ENCODE data around the gene PFKL.

The PFKL gene

GRCh38 chr21:44344541-44345183 lies 44.8 kb downstream of the PFKL start:
- no peak overlapping the region for H3K9ac ChIP-seq (ENCODE audit: insufficient read length, low read depth)
- H3K9me3 ChIP-seq (ENCODE audit: insufficient read depth, low read length), result no peaks in the 10 kb centered on the region
- H3K27me3 ChIP-seq (ENCODE audit: insufficient read depth, insufficient read length), result peaks cover 28% of the 10 kb centered on the region
- H3K36me3 ChIP-seq (ENCODE audit: insufficient read depth, insufficient read length, low read length), result no peaks in the 10 kb centered on the region
- H3K4me1 ChIP-seq (ENCODE audit: insufficient read depth, insufficient read length), result peaks cover 21% of the 10 kb centered on the region
- H3K4me3 ChIP-seq (ENCODE audit: insufficient read length, low read depth), result no peak overlapping the region
- TF ChIP-seq YY1 (IDR thresholded peaks at IDR 0.05; ENCODE audit: insufficient read depth, insufficient read length) (no peak), ZNF274 (IDR thresholded peaks at IDR 0.05; ENCODE audit: low read depth, low read length) (no peak), SUZ12 (IDR thresholded peaks at IDR 0.05; ENCODE audit: extremely low read depth, insufficient read depth, insufficient read length) (no peak)
- DNase-seq (ENCODE audit: low read depth, low spot score), result no peak

DNA sequence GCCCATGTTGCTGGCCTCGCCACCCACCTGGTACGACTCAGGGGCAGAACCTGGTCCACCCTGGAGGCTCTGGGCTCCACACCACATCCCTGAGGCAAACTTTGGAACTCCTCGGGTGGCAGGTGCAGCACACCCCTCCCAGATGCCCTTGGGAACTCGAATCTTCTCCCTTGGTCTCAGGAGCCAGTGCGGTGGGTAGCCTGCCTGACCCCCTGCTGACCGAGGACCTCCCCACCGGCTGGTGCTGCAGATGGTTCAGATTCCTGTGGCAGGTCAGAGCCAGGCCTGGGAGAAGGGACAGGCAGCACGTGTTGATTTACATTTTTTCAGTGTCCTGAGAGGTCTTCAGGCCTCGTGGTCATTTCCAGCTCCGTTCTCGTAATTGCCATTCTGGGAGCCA lies 45.6 kb downstream of the PFKL start:
- H3K9me3 ChIP-seq (ENCODE audit: insufficient read depth, low read length), result no peaks in the 10 kb centered on the region
- DNase-seq (ENCODE audit: low read depth, low spot score), result no peak
- H3K27me3 ChIP-seq (ENCODE audit: insufficient read depth, insufficient read length), result peaks cover 34% of the 10 kb centered on the region
- H3K4me1 ChIP-seq (ENCODE audit: insufficient read depth, insufficient read length), result peaks cover 21% of the 10 kb centered on the region
- no peak overlapping the region for H3K4me3 ChIP-seq (ENCODE audit: insufficient read length, low read depth)
- TF ChIP-seq YY1 (IDR thresholded peaks at IDR 0.05; ENCODE audit: insufficient read depth, insufficient read length) (no peak), ZNF274 (IDR thresholded peaks at IDR 0.05; ENCODE audit: low read depth, low read length) (no peak), SUZ12 (IDR thresholded peaks at IDR 0.05; ENCODE audit: extremely low read depth, insufficient read depth, insufficient read length) (no peak)
- H3K36me3 ChIP-seq (ENCODE audit: insufficient read depth, insufficient read length, low read length), result no peaks in the 10 kb centered on the region
- no peak overlapping the region for H3K9ac ChIP-seq (ENCODE audit: insufficient read length, low read depth)

DNA sequence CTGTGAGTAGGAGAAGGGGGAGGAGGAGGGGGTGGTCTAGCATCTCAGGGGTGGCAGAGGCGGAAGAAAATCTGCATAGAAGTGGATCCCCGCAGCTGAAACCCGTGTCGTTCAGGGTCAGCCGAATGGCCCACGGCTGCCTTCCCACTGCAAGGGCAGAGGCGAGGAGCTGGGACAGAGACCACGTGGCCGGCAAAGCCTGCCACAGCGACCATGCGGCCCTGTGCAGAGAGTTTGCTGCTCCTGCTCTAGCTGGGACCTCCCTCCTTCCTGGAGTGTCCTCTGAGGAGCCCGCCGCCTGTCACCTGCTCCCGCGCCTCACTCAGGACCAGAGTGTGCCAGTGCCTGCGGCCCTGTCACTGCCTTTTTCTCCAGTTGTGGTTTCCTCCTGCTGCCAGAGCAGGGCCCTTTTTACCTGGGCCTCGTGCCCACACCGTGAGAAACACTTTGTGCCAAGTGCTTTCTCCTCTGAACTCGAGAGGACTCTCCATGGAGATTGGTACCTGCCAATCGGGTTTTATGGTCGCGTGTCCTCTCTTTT lies 48.1 kb downstream of the PFKL start:
- H3K27me3 ChIP-seq (ENCODE audit: insufficient read depth, insufficient read length), result peaks cover 58% of the 10 kb centered on the region
- no peaks in the 10 kb centered on the region for H3K9me3 ChIP-seq (ENCODE audit: insufficient read depth, low read length)
- TF ChIP-seq SUZ12 (IDR thresholded peaks at IDR 0.05; ENCODE audit: extremely low read depth, insufficient read depth, insufficient read length) (no peak), YY1 (IDR thresholded peaks at IDR 0.05; ENCODE audit: insufficient read depth, insufficient read length) (no peak), ZNF274 (IDR thresholded peaks at IDR 0.05; ENCODE audit: low read depth, low read length) (no peak)
- peak overlapping the region; percentile 58 for H3K9ac ChIP-seq (ENCODE audit: insufficient read length, low read depth)
- no peak for DNase-seq (ENCODE audit: low read depth, low spot score)
- peaks cover 19% of the 10 kb centered on the region for H3K4me1 ChIP-seq (ENCODE audit: insufficient read depth, insufficient read length)
- no peak overlapping the region for H3K4me3 ChIP-seq (ENCODE audit: insufficient read length, low read depth)
- H3K36me3 ChIP-seq (ENCODE audit: insufficient read depth, insufficient read length, low read length), result no peaks in the 10 kb centered on the region

- H3K9ac ChIP-seq (ENCODE audit: insufficient read length, low read depth), result no peak overlapping the region
- peaks cover 19% of the 10 kb centered on the region for H3K4me1 ChIP-seq (ENCODE audit: insufficient read depth, insufficient read length)
- TF ChIP-seq YY1 (IDR thresholded peaks at IDR 0.05; ENCODE audit: insufficient read depth, insufficient read length) (no peak), SUZ12 (IDR thresholded peaks at IDR 0.05; ENCODE audit: extremely low read depth, insufficient read depth, insufficient read length) (no peak), ZNF274 (IDR thresholded peaks at IDR 0.05; ENCODE audit: low read depth, low read length) (no peak)
- H3K9me3 ChIP-seq (ENCODE audit: insufficient read depth, low read length), result no peaks in the 10 kb centered on the region
- H3K4me3 ChIP-seq (ENCODE audit: insufficient read length, low read depth), result no peak overlapping the region
- peaks cover 66% of the 10 kb centered on the region for H3K27me3 ChIP-seq (ENCODE audit: insufficient read depth, insufficient read length)
- no peaks in the 10 kb centered on the region for H3K36me3 ChIP-seq (ENCODE audit: insufficient read depth, insufficient read length, low read length)
- no peak for DNase-seq (ENCODE audit: low read depth, low spot score)
These were observed 49.0 kb downstream of the PFKL start for GRCh38 chr21:44348861-44349260.

DNA sequence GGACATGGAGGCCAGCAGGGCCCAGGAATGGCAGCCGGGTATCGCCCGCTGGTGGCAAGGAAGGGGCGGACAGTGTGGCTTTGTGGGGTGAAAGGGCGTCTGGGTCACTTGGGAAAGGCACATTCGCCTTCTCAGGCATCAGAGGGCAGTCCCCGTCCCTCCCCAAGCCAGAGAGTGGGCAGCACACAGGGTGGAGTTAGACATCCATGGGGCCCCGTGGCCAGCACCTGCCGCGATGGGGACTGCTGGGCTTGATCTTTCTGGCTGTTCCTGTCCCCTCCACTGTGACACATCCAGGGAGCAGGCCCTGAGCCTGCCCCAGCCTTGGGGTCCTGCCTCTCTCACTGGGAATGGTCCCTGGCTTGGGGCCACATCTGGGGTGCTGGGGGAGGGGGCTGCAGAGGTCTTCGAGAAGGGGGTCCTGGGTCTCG lies 49.6 kb downstream of the PFKL start:
- no peaks in the 10 kb centered on the region for H3K9me3 ChIP-seq (ENCODE audit: insufficient read depth, low read length)
- no peak for DNase-seq (ENCODE audit: low read depth, low spot score)
- no peak overlapping the region for H3K9ac ChIP-seq (ENCODE audit: insufficient read length, low read depth)
- H3K4me3 ChIP-seq (ENCODE audit: insufficient read length, low read depth), result no peak overlapping the region
- no peaks in the 10 kb centered on the region for H3K36me3 ChIP-seq (ENCODE audit: insufficient read depth, insufficient read length, low read length)
- no peak for TF ChIP-seq SUZ12 (IDR thresholded peaks at IDR 0.05; ENCODE audit: extremely low read depth, insufficient read depth, insufficient read length)
- no peak for TF ChIP-seq YY1 (IDR thresholded peaks at IDR 0.05; ENCODE audit: insufficient read depth, insufficient read length)
- TF ChIP-seq ZNF274 (IDR thresholded peaks at IDR 0.05; ENCODE audit: low read depth, low read length), result no peak
- H3K4me1 ChIP-seq (ENCODE audit: insufficient read depth, insufficient read length), result peaks cover 17% of the 10 kb centered on the region
- H3K27me3 ChIP-seq (ENCODE audit: insufficient read depth, insufficient read length), result peaks cover 71% of the 10 kb centered on the region

DNA sequence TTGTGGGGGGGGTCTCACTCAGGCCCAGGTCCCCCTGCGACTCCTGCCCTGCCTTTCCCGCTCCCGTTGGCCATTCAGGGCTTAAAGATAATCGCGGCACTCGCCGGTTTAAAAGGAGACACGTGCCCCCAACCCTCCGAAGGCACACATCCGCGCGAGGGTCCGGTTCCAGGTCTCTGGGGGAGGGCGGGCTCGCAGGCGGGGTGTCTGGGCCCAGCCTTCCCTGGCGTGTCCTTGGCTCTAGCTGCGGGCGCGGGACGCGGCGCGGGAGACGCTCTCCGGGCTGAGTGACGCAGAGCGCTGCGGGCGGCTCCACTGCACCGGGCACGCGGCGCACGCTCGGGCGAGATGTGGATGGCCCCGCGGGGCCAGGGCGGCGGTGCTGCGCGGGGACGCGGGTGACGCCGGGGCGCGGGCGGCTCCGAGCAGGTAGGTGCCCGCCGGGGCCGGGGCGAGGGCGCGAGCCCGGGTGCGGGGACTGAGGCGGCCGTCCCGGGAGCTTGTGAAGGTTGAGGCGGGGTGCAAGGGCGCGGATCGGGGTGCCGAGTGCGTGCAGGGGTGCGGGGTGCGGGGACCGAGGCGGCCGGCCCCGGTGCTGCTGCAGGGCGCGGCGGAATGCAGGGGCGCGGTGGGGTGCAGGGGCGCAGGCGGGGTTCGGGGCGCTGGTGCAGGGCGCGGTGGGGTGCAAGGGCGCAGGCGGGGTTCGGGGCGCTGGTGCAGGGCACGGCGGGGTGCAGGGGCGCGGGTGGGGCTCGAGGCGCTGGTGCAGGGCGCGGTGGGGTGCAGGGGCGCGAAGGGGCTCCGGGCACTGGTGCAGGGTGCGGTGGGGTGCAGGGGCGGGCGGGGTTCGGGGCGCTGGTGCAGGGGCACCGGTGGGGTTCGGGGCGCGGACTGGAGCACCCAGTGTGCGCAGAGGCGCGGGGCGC lies 50.3 kb downstream of the PFKL start:
- Histone ChIP-seq H3K9me3 (ENCODE audit: insufficient read depth, low read length) (no peaks in the 10 kb centered on the region), H3K9ac (ENCODE audit: insufficient read length, low read depth) (peak overlapping the region; percentile 65), H3K27me3 (ENCODE audit: insufficient read depth, insufficient read length) (peaks cover 71% of the 10 kb centered on the region), H3K4me3 (ENCODE audit: insufficient read length, low read depth) (peak overlapping the region; percentile 33), H3K4me1 (ENCODE audit: insufficient read depth, insufficient read length) (peaks cover 12% of the 10 kb centered on the region), H3K36me3 (ENCODE audit: insufficient read depth, insufficient read length, low read length) (no peaks in the 10 kb centered on the region)
- TF ChIP-seq YY1 (IDR thresholded peaks at IDR 0.05; ENCODE audit: insufficient read depth, insufficient read length) (no peak), ZNF274 (IDR thresholded peaks at IDR 0.05; ENCODE audit: low read depth, low read length) (no peak), SUZ12 (IDR thresholded peaks at IDR 0.05; ENCODE audit: extremely low read depth, insufficient read depth, insufficient read length) (no peak)
- no peak for DNase-seq (ENCODE audit: low read depth, low spot score)
